Fibroblast of lung (primary cell): ENCODE results near the gene EEF1AKMT3. TPM values are rescaled to one million over a fixed set of nuclear protein-coding genes. Genes with fewer than 3 reads are reported as not detected.

Experiments
- DNase-seq, 2 donors: peaks; one replicate each; pipeline versions ENCODE4 v3.0.0 to v3.0.0-alpha.2; 2010; ENCODE audit warnings: low read depth in 2 of 2
- H2AFZ ChIP-seq: 2 replicates; pipeline ENCODE4 v1.5.1; 2012; ENCODE audit warnings: low read length, control low read depth, inconsistent platforms
- H3K27ac ChIP-seq: 2 replicates; pipeline ENCODE4 v1.5.1; 2011; ENCODE audit warnings: low read length, control low read depth; ENCODE audit not compliant: insufficient read depth
- H3K27me3 ChIP-seq: 2 replicates; pipeline ENCODE4 v1.5.1; 2011; ENCODE audit warnings: mild to moderate bottlenecking, low read length; ENCODE audit not compliant: control insufficient read depth, insufficient read depth
- H3K36me3 ChIP-seq: 2 replicates; pipeline ENCODE4 v1.5.1; 2011; ENCODE audit warnings: low read length; ENCODE audit not compliant: control insufficient read depth, insufficient read depth
- H3K4me1 ChIP-seq: 2 replicates; pipeline ENCODE4 v1.5.1; 2011; ENCODE audit warnings: low read length; ENCODE audit not compliant: control insufficient read depth, insufficient read depth; ENCODE audit errors: extremely low read depth
- H3K4me2 ChIP-seq: 2 replicates; pipeline ENCODE4 v1.5.1; 2011; ENCODE audit warnings: low read length, control low read depth; ENCODE audit not compliant: insufficient read depth; ENCODE audit errors: extremely low read depth
- H3K4me3 ChIP-seq, 4 experiments: fragments of 200-600 bp in 1 of 4; sonication (generic) in 1 of 4; replicated peaks in 1 of 4; 2 replicates each; pipeline ENCODE4 v1.5.1; 2011 to 2016; ENCODE audit warnings: low read length in 4 of 4, low read depth in 3 of 4, mild to moderate bottlenecking in 3 of 4, control low read depth in 2 of 4, inconsistent platforms in 1 of 4, mixed read lengths in 1 of 4; ENCODE audit not compliant: insufficient read depth in 1 of 4; ENCODE audit errors: control extremely low read depth in 1 of 4
- H3K79me2 ChIP-seq: 2 replicates; pipeline ENCODE4 v1.5.1; 2012; ENCODE audit warnings: mild to moderate bottlenecking, low read length, inconsistent platforms; ENCODE audit not compliant: control insufficient read depth, insufficient read depth
- H3K9ac ChIP-seq: 2 replicates; pipeline ENCODE4 v1.5.1; 2011; ENCODE audit warnings: mild to moderate bottlenecking, low read length, control low read depth; ENCODE audit not compliant: insufficient read depth
- H3K9me3 ChIP-seq: 2 replicates; pipeline ENCODE4 v1.5.1; 2012; ENCODE audit warnings: low read depth, low read length; ENCODE audit not compliant: control insufficient read depth, insufficient read depth
- H4K20me1 ChIP-seq: 2 replicates; pipeline ENCODE4 v1.5.1; 2011; ENCODE audit warnings: low read length; ENCODE audit not compliant: control insufficient read depth, insufficient read depth; ENCODE audit errors: extremely low read depth
- EZH2 ChIP-seq: IDR thresholded peaks from 2 replicates; pipeline ENCODE4 v1.5.1; 2012; ENCODE audit warnings: low read length, control low read depth, mild to moderate bottlenecking; ENCODE audit errors: missing control alignments
- polyA plus RNA-seq, 2 donors: library from polyadenylated mRNA; depleted of rRNA in 1 of 2; stranded (reverse) in 1 of 2; unstranded in 1 of 2; fragments of >200 nt; gene quantifications; 2 replicates each; pipeline ENCODE4 v1.2.1, GENCODE V29; 2011 to 2012; ENCODE audit warnings: missing spikeins in 1 of 2
- total RNA-seq: library from RNA; depleted of rRNA; stranded (reverse); fragments of >200 nt; gene quantifications from 2 replicates; pipeline ENCODE4 v1.2.1, GENCODE V29; 2014
- TF ChIP-seq, protein P1 (sequence below), 2 donors: IDR thresholded peaks in 1 of 2; conservative IDR thresholded peaks in 1 of 2; 1 replicate in 1 of 2; 2 replicates in 1 of 2; pipeline ENCODE4 v1.5.1; 2011 to 2012; ENCODE audit warnings: low read length in 2 of 2, control low read depth in 1 of 2, inconsistent platforms in 1 of 2, low read depth in 1 of 2, mild to moderate bottlenecking in 1 of 2

EEF1AKMT3 gene
- total and polyA plus RNA-seq, 2 donors (not counting 1 experiment from before 2014, with no cell fraction given): 8.9 to 11.9 TPM

DNA sequence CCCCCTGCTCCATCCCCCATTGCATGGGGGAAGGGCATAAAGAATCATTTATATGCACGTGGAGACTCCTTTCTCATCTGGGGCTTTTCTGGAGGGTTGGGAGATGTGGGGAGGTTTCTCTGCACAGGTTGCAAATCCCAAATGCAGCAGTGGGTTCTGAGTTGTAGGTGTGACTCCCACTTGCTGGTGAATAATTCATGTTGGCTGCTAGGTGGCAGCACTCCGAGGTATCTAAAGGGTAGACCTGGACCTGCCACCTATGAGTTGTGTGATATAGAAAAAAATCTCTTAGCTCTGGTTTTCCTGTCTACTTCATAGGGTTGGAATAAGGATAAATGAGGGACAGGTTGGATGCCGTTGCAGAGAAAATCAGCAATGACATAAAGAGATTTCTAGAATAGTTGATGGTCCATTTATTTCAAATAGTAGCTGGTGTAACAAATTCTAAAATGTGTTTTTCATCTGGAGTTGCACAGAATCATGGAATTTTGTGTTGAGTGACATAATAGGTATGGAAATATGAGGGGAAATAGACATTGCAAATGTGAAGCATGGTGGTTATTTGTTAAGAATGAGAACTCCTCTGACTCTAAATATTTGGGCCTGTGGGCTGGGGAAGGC lies 12.9 kb upstream of the EEF1AKMT3 start:
- Histone ChIP-seq H3K9me3 (no peaks in the 10 kb centered on the region), H3K9ac (no peak overlapping the region), H3K4me2 (no peak overlapping the region), H2AFZ (no peak overlapping the region), H3K79me2 (no peaks in the 10 kb centered on the region), H3K4me1 (peaks cover 2% of the 10 kb centered on the region), H3K4me3 (no peak overlapping the region), H4K20me1 (no peaks in the 10 kb centered on the region), H3K27me3 (peaks cover 13% of the 10 kb centered on the region), H3K27ac (no peak overlapping the region), H3K36me3 (no peaks in the 10 kb centered on the region)
- TF ChIP-seq, protein P1, sequence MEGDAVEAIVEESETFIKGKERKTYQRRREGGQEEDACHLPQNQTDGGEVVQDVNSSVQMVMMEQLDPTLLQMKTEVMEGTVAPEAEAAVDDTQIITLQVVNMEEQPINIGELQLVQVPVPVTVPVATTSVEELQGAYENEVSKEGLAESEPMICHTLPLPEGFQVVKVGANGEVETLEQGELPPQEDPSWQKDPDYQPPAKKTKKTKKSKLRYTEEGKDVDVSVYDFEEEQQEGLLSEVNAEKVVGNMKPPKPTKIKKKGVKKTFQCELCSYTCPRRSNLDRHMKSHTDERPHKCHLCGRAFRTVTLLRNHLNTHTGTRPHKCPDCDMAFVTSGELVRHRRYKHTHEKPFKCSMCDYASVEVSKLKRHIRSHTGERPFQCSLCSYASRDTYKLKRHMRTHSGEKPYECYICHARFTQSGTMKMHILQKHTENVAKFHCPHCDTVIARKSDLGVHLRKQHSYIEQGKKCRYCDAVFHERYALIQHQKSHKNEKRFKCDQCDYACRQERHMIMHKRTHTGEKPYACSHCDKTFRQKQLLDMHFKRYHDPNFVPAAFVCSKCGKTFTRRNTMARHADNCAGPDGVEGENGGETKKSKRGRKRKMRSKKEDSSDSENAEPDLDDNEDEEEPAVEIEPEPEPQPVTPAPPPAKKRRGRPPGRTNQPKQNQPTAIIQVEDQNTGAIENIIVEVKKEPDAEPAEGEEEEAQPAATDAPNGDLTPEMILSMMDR (conservative IDR thresholded peaks at IDR 0.05 in 1 of 2, IDR thresholded peaks at IDR 0.05 in 1 of 2; ENCODE audit: low read depth in 1 of 2, low read length in 2 of 2): peak; percentile 18 to 43
- TF ChIP-seq EZH2: no peak
- peak in 1 of 2 donors; percentile 20 for DNase-seq

DNA sequence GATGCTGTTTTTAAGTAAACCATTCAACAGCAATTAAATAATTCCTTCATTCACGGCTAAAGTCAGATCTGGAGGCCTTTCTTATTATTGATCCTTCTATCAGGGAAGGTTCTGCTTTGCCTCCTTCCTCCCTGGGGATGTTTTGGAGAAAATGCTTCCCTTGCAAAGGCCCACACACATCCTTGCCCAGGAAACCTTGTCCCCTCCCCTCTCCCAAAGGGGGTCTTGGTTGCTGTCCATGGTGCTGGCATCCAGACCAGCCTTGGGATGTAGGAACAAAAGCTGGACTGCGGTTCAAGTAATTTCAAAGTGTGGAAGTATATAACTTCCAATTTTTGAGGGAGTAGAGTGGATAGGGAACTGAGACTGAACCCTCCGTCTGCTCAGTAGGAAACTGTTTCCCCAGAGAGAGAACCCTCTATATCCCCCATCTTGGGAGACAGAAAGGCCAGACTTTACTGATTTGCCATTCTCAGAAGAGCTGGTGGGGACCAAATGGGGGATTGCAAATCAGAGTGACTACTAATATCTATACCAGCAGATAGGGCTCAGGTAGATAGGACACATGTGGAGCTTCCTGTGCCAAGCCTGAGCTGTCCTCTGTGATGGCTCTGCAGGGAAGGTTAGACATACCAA lies 11.9 kb upstream of the EEF1AKMT3 start:
- H3K27me3 ChIP-seq: peaks cover 20% of the 10 kb centered on the region
- H3K79me2 ChIP-seq: no peaks in the 10 kb centered on the region
- no peak overlapping the region for H3K9ac ChIP-seq
- H3K4me1 ChIP-seq: peaks cover 3% of the 10 kb centered on the region
- H3K36me3 ChIP-seq: no peaks in the 10 kb centered on the region
- no peak overlapping the region for H2AFZ ChIP-seq
- H3K9me3 ChIP-seq: no peaks in the 10 kb centered on the region
- TF ChIP-seq, protein P1 (conservative IDR thresholded peaks at IDR 0.05 in 1 of 2, IDR thresholded peaks at IDR 0.05 in 1 of 2; ENCODE audit: low read depth in 1 of 2, low read length in 2 of 2): no peak
- no peak for TF ChIP-seq EZH2
- DNase-seq: no peak
- H4K20me1 ChIP-seq: no peaks in the 10 kb centered on the region
- no peak overlapping the region for H3K4me3 ChIP-seq
- H3K27ac ChIP-seq: no peak overlapping the region
- no peak overlapping the region for H3K4me2 ChIP-seq

DNA sequence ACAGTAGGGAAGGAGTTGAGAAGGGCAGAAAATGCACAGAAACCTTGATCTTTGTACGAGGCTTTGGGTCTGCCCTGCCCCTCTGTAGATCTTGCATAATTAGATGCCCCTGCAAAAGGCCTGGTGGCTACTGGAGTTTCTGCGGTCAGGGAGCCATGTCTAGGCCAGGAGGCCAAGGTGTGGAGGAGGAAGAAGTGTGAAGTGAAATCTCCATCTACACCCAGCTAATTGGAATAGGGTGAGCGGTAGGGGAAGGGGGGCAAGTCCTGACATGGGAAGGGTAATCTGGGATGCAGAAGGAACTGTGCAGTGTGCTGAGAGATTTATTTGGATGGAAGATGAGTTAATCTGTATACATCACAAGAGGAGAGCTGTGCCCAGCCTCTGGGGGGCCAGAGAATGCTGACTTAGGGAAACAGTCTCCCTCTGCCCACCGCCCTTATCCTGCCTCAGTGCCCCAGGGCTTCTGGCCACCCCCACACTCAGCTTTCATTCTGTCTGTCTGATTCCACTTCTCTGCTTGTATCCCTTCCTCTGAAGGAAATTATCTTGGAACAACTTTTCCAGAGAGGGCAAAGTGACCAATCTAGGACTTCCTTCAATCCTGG lies 10.9 kb upstream of the EEF1AKMT3 start:
- Histone ChIP-seq H3K36me3 (no peaks in the 10 kb centered on the region), H3K4me1 (peaks cover 9% of the 10 kb centered on the region), H4K20me1 (no peaks in the 10 kb centered on the region), H3K4me3 (no peak overlapping the region), H3K4me2 (no peak overlapping the region), H3K27me3 (peaks cover 27% of the 10 kb centered on the region), H2AFZ (no peak overlapping the region), H3K27ac (no peak overlapping the region), H3K9ac (no peak overlapping the region), H3K9me3 (no peaks in the 10 kb centered on the region), H3K79me2 (no peaks in the 10 kb centered on the region)
- no peak for DNase-seq
- TF ChIP-seq EZH2: no peak
- TF ChIP-seq, protein P1 (conservative IDR thresholded peaks at IDR 0.05 in 1 of 2, IDR thresholded peaks at IDR 0.05 in 1 of 2; ENCODE audit: low read depth in 1 of 2, low read length in 2 of 2): no peak
